Gastroesophageal sphincter (tissue), 4 donors: ENCODE data around the gene SNIP1. TPM values are rescaled to one million over a fixed set of nuclear protein-coding genes. Genes with fewer than 3 reads are reported as not detected.

ENCODE experiments used
- ATAC-seq: fragments of 150-250 bp; one replicate; pipeline ENCODE4 v1.9.1; 2016; ENCODE audit warnings: mild to moderate bottlenecking, moderate library complexity
- H3K27ac ChIP-seq, 4 donors: fragments of 200-600 bp; sonication (generic) in 3 of 4; 1 replicate in 3 of 4; 2 replicates in 1 of 4; pipeline ENCODE4 v1.5.1; 2016 to 2019
- H3K27me3 ChIP-seq: fragments of 200-600 bp; sonication (generic); one replicate; pipeline ENCODE4 v1.5.1; 2019
- H3K36me3 ChIP-seq, 2 donors: fragments of 200-600 bp; sonication (generic); one replicate each; pipeline ENCODE4 v1.5.1; 2019; ENCODE audit warnings: control low read depth in 1 of 2
- H3K4me1 ChIP-seq, 3 donors: fragments of 200-600 bp; sonication (generic); 1 replicate in 2 of 3; 2 replicates in 1 of 3; pipeline ENCODE4 v1.5.1; 2016 to 2019; ENCODE audit warnings: control low read depth in 2 of 3
- H3K4me3 ChIP-seq, 2 donors: fragments of 200-600 bp; sonication (generic); one replicate each; pipeline ENCODE4 v1.5.1; 2019; ENCODE audit warnings: mild to moderate bottlenecking in 1 of 2, moderate library complexity in 1 of 2
- H3K9me3 ChIP-seq, 3 donors: fragments of 200-600 bp; sonication (generic); one replicate each; pipeline ENCODE4 v1.5.1; 2017 to 2019; ENCODE audit warnings: control low read depth in 2 of 3
- EP300 ChIP-seq: sonication (generic); formaldehyde crosslinking; IDR thresholded peaks from one replicate; pipeline ENCODE4 v1.6.1; 2017; ENCODE audit warnings: antibody characterized with exemption, mild to moderate bottlenecking
- POLR2A ChIP-seq, 2 donors: fragments of 450-650 bp; IDR thresholded peaks; one replicate each; pipeline ENCODE4 v1.6.1; 2017; ENCODE audit warnings: antibody characterized with exemption in 2 of 2, mild to moderate bottlenecking in 2 of 2, moderate library complexity in 1 of 2
- POLR2AphosphoS5 ChIP-seq: sonication (generic); formaldehyde crosslinking; IDR thresholded peaks from one replicate; pipeline ENCODE4 v1.6.1; 2017; ENCODE audit warnings: antibody characterized with exemption
- WGBS, 2 donors: methylation state at CpG; one replicate each; pipeline ENCODE4 v1.1.5; 2018; ENCODE audit warnings: low coverage in 1 of 2; 5-methylcytosine and 5-hydroxymethylcytosine counted together
- total RNA-seq, 4 donors: library from RNA; depleted of rRNA; stranded (reverse); fragments of >200 nt; gene quantifications; one replicate each; pipeline ENCODE4 v1.1.0, GENCODE V29; 2016
- TF ChIP-seq, protein P1 (sequence below), 4 experiments: fragments of 200-600 bp in 2 of 4; fragments of 450-650 bp in 2 of 4; sonication (generic) in 1 of 4; IDR thresholded peaks; one replicate each; pipeline ENCODE4 v1.5.1; 2017 to 2019; ENCODE audit warnings: antibody characterized with exemption in 4 of 4, mild to moderate bottlenecking in 2 of 4, moderate library complexity in 2 of 4

Gene SNIP1
- total RNA-seq, 4 donors from 2014 or later = 10.3 to 17.8 (median 14.1) TPM

DNA sequence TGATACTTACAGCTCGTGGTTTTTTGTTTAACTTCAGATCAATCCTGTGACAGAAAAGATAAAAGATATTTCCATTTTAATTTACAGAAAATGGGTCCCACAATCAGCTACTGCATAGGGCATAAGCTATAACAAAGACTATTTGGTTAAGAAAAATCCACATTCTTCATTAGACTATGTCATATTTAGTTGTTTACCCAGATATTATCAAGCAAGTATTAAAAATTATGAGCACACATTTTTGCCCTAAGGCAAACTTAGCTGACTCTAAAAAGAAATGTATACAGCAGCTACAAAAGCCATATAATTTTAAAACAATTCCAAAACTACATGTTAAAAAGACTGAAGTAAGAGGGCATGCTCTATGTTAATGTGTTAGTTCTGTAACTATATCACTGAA lies 58.2 kb downstream of the SNIP1 start:
- peaks cover 0 to 26% (median 11%) of the 10 kb centered on the region in 3 donors for H3K4me1 ChIP-seq
- ATAC-seq = no peak
- no peak overlapping the region for H3K4me3 ChIP-seq
- no peak overlapping the region for H3K27ac ChIP-seq
- WGBS, 2 donors = 73 to 76% methylated on average over 1 of the region's 1 CpG
- H3K36me3 ChIP-seq = peaks cover 0 to 65% of the 10 kb centered on the region in 2 donors
- TF ChIP-seq POLR2AphosphoS5 = no peak
- TF ChIP-seq POLR2A (IDR thresholded peaks at IDR 0.05) = no peak
- no peak for TF ChIP-seq EP300
- TF ChIP-seq, protein P1, sequence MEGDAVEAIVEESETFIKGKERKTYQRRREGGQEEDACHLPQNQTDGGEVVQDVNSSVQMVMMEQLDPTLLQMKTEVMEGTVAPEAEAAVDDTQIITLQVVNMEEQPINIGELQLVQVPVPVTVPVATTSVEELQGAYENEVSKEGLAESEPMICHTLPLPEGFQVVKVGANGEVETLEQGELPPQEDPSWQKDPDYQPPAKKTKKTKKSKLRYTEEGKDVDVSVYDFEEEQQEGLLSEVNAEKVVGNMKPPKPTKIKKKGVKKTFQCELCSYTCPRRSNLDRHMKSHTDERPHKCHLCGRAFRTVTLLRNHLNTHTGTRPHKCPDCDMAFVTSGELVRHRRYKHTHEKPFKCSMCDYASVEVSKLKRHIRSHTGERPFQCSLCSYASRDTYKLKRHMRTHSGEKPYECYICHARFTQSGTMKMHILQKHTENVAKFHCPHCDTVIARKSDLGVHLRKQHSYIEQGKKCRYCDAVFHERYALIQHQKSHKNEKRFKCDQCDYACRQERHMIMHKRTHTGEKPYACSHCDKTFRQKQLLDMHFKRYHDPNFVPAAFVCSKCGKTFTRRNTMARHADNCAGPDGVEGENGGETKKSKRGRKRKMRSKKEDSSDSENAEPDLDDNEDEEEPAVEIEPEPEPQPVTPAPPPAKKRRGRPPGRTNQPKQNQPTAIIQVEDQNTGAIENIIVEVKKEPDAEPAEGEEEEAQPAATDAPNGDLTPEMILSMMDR (IDR thresholded peaks at IDR 0.05) = no peak
- no peaks in the 10 kb centered on the region for H3K9me3 ChIP-seq
- no peaks in the 10 kb centered on the region for H3K27me3 ChIP-seq

DNA sequence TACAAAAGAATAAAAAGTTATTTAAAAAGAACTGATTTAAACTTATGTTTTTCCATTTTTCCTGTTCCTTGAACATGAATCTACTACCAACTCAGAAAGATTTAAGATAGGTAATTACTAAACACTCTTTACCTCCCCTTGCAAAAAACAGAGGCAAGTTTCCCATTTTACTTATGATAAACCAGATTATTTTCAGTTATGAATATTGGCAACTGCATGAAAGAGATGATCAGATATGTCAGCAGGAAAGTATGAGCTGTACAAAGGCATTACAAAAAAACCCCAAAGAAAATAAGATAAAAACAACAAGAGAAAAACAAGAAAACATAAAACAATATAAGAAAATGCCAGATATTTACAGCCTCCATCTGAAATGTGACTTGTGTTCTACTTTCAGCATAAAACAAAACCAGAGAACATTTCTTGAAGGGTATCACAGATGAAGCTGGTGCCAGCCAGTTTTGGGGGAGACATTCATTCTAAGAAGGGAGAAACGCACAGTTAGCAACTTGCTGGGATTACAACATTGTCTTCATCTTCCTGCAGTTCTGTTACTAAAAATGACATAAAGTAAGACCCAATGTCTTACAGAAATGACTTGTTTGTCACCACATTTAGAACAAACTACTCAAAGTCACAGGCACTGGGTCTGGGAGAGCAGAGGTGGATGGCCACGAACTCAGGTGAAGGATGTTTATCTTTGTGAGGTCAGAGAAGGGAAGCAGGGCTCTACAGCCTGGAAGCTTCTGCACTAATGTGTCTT lies 60.6 kb downstream of the SNIP1 start:
- Histone ChIP-seq H3K4me3 (no peak overlapping the region), H3K36me3 (peaks cover 0 to 79% of the 10 kb centered on the region in 2 donors), H3K27me3 (no peaks in the 10 kb centered on the region), H3K4me1 (peaks cover 0 to 9% (median 0%) of the 10 kb centered on the region in 3 donors), H3K27ac (no peak overlapping the region), H3K9me3 (no peaks in the 10 kb centered on the region)
- TF ChIP-seq POLR2A (IDR thresholded peaks at IDR 0.05) = no peak
- TF ChIP-seq, protein P1 (IDR thresholded peaks at IDR 0.05) = no peak
- no peak for TF ChIP-seq EP300
- no peak for TF ChIP-seq POLR2AphosphoS5
- 72 to 74% methylated on average over 2 of the region's 2 CpGs for WGBS, 2 donors
- ATAC-seq = no peak

DNA sequence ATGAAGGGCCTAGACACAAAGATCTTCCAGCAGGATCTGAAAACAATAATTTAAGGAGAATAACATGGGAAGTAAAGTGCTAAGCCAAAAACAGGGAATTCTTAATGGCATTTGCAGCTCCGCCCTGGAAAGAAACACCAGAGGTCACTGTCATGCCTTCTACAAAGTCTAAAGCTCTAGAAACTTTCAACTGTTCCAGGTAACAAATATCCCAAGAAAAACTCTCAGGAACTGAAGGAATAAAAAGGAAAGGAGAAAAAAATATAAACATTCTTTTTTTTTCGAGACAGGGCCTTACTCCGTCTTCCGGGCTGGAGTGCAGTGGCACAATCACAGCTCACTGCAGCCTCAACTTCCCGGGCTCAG lies 66.5 kb downstream of the SNIP1 start:
- no peak for ATAC-seq
- TF ChIP-seq EP300 = no peak
- no peak for TF ChIP-seq POLR2A (IDR thresholded peaks at IDR 0.05)
- TF ChIP-seq POLR2AphosphoS5 = no peak
- TF ChIP-seq, protein P1 (IDR thresholded peaks at IDR 0.05) = no peak
- Histone ChIP-seq H3K36me3 (peaks cover 0 to 74% of the 10 kb centered on the region in 2 donors), H3K4me1 (peaks cover 3 to 44% (median 30%) of the 10 kb centered on the region in 3 donors), H3K27ac (peak overlapping the region in 3 of 4 donors; percentile 67 to 81 (median 81)), H3K4me3 (no peak overlapping the region), H3K27me3 (no peaks in the 10 kb centered on the region), H3K9me3 (no peaks in the 10 kb centered on the region)
- WGBS, 2 donors = 63 to 100% methylated on average over 2 to 5 of the region's 5 CpGs

DNA sequence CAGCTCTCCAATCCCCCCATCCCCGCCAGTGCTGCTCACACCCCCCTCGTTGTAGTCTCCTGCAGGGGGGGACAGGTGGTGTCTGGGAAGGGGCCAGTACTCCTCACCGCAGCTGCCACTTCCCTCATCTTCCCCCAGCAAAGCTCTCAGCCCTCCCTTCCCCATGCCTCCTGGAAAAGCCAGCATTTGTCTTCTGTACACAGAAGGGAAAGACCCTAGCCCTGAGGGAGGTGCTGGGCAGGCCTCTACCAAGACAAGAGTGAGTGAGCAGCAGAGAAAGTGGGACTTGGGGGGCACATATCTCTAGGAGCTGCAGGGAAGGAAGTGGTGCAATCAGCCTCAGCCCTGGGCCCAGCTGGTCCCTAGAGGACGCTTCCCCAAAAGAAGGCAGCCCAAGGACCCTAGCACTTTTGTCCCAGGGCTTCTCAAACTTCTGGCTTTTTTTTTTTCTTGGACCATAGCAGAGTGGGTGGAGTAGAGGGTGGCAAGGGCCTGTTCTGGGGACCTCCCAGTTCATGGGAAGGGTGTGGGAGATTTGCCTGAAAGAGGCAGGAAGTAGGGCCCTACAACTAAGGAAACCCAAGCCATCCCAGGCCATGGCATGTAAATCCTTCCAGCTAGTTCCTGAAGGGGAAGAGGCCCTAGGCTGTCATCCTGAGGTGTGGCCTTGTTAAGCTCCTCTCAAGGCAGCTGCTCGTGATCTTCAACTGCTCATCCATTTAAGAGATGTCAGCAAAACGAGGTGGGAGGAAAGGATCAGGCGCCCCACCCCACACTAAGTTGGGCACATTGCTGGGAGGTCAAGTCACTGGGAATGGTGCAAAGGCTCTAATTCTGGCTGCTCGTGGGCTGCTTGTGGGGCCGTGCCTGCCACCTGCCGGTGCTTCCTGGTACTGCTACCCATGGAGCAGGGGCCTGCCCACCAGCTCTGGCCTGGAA lies 67.1 kb downstream of the SNIP1 start:
- TF ChIP-seq POLR2A (IDR thresholded peaks at IDR 0.05) = no peak
- TF ChIP-seq, protein P1 (IDR thresholded peaks at IDR 0.05) = peak in 3 of 4 experiments; percentile 97 to 99 (median 98)
- TF ChIP-seq POLR2AphosphoS5 = peak; percentile 59
- TF ChIP-seq EP300 = no peak
- Histone ChIP-seq H3K9me3 (no peaks in the 10 kb centered on the region), H3K27ac (peak overlapping the region; percentile 3 to 81 (median 74)), H3K27me3 (no peaks in the 10 kb centered on the region), H3K4me1 (peaks cover 3 to 44% (median 30%) of the 10 kb centered on the region in 3 donors), H3K36me3 (peaks cover 0 to 74% of the 10 kb centered on the region in 2 donors), H3K4me3 (no peak overlapping the region)
- 0% methylated on average over 2 to 3 of the region's 10 CpGs for WGBS, 2 donors
- peak; percentile 86 for ATAC-seq
